Measurements from ENCODE around the gene RANGAP1.

DNA sequence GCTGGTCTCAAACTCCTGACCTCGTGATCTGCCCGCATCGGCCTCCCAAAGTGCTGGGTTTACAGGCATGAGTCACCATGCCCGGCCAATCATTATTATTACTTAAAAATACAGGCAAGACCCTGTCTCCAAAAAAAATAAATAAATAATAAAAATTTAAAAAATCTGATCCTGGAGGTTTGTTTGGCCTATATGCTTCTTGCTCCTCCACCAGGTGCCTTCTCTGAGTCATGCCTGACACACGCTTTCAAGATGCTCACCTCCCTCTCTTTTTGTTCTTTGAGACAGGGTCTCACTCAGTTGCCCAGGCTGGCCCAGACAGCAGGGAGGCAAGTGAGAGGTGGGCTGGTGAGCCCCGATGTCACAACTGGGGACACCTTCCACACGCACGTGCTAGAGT lies 28.8 kb upstream of the RANGAP1 start:
- TF ChIP-seq, protein P1, sequence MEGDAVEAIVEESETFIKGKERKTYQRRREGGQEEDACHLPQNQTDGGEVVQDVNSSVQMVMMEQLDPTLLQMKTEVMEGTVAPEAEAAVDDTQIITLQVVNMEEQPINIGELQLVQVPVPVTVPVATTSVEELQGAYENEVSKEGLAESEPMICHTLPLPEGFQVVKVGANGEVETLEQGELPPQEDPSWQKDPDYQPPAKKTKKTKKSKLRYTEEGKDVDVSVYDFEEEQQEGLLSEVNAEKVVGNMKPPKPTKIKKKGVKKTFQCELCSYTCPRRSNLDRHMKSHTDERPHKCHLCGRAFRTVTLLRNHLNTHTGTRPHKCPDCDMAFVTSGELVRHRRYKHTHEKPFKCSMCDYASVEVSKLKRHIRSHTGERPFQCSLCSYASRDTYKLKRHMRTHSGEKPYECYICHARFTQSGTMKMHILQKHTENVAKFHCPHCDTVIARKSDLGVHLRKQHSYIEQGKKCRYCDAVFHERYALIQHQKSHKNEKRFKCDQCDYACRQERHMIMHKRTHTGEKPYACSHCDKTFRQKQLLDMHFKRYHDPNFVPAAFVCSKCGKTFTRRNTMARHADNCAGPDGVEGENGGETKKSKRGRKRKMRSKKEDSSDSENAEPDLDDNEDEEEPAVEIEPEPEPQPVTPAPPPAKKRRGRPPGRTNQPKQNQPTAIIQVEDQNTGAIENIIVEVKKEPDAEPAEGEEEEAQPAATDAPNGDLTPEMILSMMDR (IDR thresholded peaks at IDR 0.05) = no peak
- TF ChIP-seq POLR2A (IDR thresholded peaks at IDR 0.05) = no peak

Measured in lower leg skin (tissue), 3 donors.